K562 (cell line): ENCODE measurements around the gene TMEM184B. TPM values are rescaled to one million over a fixed set of nuclear protein-coding genes. Genes with fewer than 3 reads are reported as not detected.

Experiments
- CREM ChIP-seq: IDR thresholded peaks from 2 replicates; pipeline ENCODE4 v1.6.1; 2014; ENCODE audit warnings: antibody characterized with exemption, low read depth
- ERF ChIP-seq: fragments of 450-650 bp; formaldehyde crosslinking; IDR thresholded peaks from 2 replicates; pipeline ENCODE4 v1.4.0; 2020; ENCODE audit warnings: mild to moderate bottlenecking, mixed read lengths
- HCFC1 ChIP-seq: IDR thresholded peaks from 2 replicates; pipeline ENCODE4 v1.6.1; 2012; ENCODE audit warnings: low read depth, low read length, improper control_type of control experiment
- LARP7 ChIP-seq: fragments of 450-650 bp; IDR thresholded peaks from 2 replicates; pipeline ENCODE4 v1.6.1; 2016
- MBD1 ChIP-seq: fragments of 250-450 bp; sonication (Bioruptor Pico); IDR thresholded peaks from 2 replicates; pipeline ENCODE4 v1.8.0; 2022; ENCODE audit warnings: inconsistent platforms
- MEF2A ChIP-seq: IDR thresholded peaks from 2 replicates; pipeline ENCODE4 v1.6.1; 2011; ENCODE audit warnings: low read depth, mild to moderate bottlenecking, low read length, moderate library complexity; ENCODE audit not compliant: control insufficient read depth
- MEIS2 ChIP-seq: fragments of 450-650 bp; IDR thresholded peaks from 2 replicates; pipeline ENCODE4 v1.6.1; 2014; ENCODE audit warnings: mild to moderate bottlenecking; ENCODE audit not compliant: partially characterized antibody
- NEUROD1 ChIP-seq: fragments of 150-350 bp; IDR thresholded peaks from 2 replicates; pipeline ENCODE4 v1.6.1; 2014; ENCODE audit warnings: borderline replicate concordance, low read length, low read depth; ENCODE audit not compliant: partially characterized antibody
- NFE2L1 ChIP-seq: fragments of 450-650 bp; IDR thresholded peaks from 2 replicates; pipeline ENCODE4 v1.6.1; 2016; ENCODE audit warnings: missing genetic modification characterization, low read depth, mild to moderate bottlenecking, missing compliant biosample characterization, moderate library complexity, borderline replicate concordance
- PHB ChIP-seq: fragments of 250-450 bp; sonication (Bioruptor Pico); IDR thresholded peaks from 2 replicates; pipeline ENCODE4 v1.5.0; 2021
- RFX7 ChIP-seq: fragments of 250-450 bp; sonication (Bioruptor Pico); IDR thresholded peaks from 2 replicates; pipeline ENCODE4 v1.5.1; 2021; ENCODE audit warnings: mild to moderate bottlenecking
- RNF2 ChIP-seq: sonication (generic); IDR thresholded peaks from 2 replicates; pipeline ENCODE4 v1.6.1; 2016
- ZBTB2 ChIP-seq: fragments of 450-650 bp; IDR thresholded peaks from 2 replicates; pipeline ENCODE4 v1.6.1; 2016; ENCODE audit warnings: antibody characterized with exemption
- ZFX ChIP-seq: sonication (generic); formaldehyde crosslinking; IDR thresholded peaks from 2 replicates; pipeline ENCODE4 v1.8.0; 2022; ENCODE audit warnings: mild to moderate bottlenecking, missing genetic modification reagents, moderate library complexity
- ZNF12 ChIP-seq: sonication (generic); formaldehyde crosslinking; IDR thresholded peaks from 2 replicates; pipeline ENCODE4 v1.4.0; 2020; ENCODE audit warnings: mild to moderate bottlenecking, missing genetic modification reagents
- polyA plus RNA-seq, 8 experiments: library from polyadenylated mRNA; depleted of rRNA in 4 of 8; stranded (reverse) in 5 of 8; unstranded in 3 of 8; fragments of >200 nt; fragmentation: Nextera tagmentation in 2 of 8; fragmentation: Illumina TruSeq in 1 of 8; extraction: Ambion mirVana in 2 of 8; extraction: Trizol in 1 of 8; gene quantifications; 2 replicates each; pipeline versions ENCODE4 v1.2.1 to v1.2.3, GENCODE V29; 2011 to 2014; ENCODE audit warnings: inconsistent platforms in 1 of 8, missing spikeins in 1 of 8
- total RNA-seq, 7 experiments: library from RNA; depleted of rRNA in 6 of 7; stranded (reverse); fragments of >200 nt in 6 of 7; fragmentation: Illumina TruSeq in 2 of 7; extraction: Trizol in 2 of 7; gene quantifications; 2 replicates each; pipeline versions ENCODE4 v1.2.1 to v1.2.3, GENCODE V29; 2011 to 2021; ENCODE audit warnings: low replicate concordance in 1 of 7
- TF ChIP-seq, protein P1 (sequence below): fragments of 250-450 bp; sonication (Bioruptor Pico); IDR thresholded peaks from 2 replicates; pipeline ENCODE4 v1.8.0; 2022; ENCODE audit warnings: inconsistent platforms, mild to moderate bottlenecking, moderate library complexity, borderline replicate concordance
- TF ChIP-seq, protein P2 (sequence below): sonication (generic); formaldehyde crosslinking; IDR thresholded peaks from 2 replicates; pipeline ENCODE4 v1.8.1; 2022; ENCODE audit warnings: missing genetic modification reagents
- TF ChIP-seq, protein P3 (sequence below), 2 experiments: fragments of 450-650 bp in 1 of 2; sonication (generic) in 1 of 2; formaldehyde crosslinking in 1 of 2; IDR thresholded peaks in 1 of 2; conservative IDR thresholded peaks in 1 of 2; 2 replicates each; pipeline versions ENCODE4 v1.6.1 to v1.8.1; 2016 to 2023; ENCODE audit warnings: mild to moderate bottlenecking in 2 of 2, moderate library complexity in 2 of 2, inconsistent platforms in 1 of 2, missing genetic modification reagents in 1 of 2
- TF ChIP-seq, protein P4 (sequence below): sonication (generic); formaldehyde crosslinking; IDR thresholded peaks from 2 replicates; pipeline ENCODE4 v1.8.1; 2022; ENCODE audit warnings: missing genetic modification reagents

The TMEM184B gene
- total and polyA plus RNA-seq, 9 of the 15 experiments (the other 6 are each of a cell fraction or from before 2014, with no cell fraction given), result 0.31 to 25.1 (median 6.2) TPM

- no peak for TF ChIP-seq NEUROD1
- no peak for TF ChIP-seq RNF2
- no peak for TF ChIP-seq ZNF12
- peak; percentile 68 for TF ChIP-seq ZFX (CRISPR knock-in tag)
- TF ChIP-seq, protein P1, sequence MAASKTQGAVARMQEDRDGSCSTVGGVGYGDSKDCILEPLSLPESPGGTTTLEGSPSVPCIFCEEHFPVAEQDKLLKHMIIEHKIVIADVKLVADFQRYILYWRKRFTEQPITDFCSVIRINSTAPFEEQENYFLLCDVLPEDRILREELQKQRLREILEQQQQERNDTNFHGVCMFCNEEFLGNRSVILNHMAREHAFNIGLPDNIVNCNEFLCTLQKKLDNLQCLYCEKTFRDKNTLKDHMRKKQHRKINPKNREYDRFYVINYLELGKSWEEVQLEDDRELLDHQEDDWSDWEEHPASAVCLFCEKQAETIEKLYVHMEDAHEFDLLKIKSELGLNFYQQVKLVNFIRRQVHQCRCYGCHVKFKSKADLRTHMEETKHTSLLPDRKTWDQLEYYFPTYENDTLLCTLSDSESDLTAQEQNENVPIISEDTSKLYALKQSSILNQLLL (CRISPR knock-in tag), result no peak
- no peak for TF ChIP-seq LARP7
- TF ChIP-seq, protein P2, sequence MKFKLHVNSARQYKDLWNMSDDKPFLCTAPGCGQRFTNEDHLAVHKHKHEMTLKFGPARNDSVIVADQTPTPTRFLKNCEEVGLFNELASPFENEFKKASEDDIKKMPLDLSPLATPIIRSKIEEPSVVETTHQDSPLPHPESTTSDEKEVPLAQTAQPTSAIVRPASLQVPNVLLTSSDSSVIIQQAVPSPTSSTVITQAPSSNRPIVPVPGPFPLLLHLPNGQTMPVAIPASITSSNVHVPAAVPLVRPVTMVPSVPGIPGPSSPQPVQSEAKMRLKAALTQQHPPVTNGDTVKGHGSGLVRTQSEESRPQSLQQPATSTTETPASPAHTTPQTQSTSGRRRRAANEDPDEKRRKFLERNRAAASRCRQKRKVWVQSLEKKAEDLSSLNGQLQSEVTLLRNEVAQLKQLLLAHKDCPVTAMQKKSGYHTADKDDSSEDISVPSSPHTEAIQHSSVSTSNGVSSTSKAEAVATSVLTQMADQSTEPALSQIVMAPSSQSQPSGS (CRISPR knock-in tag), result no peak
- TF ChIP-seq CREM, result no peak
- TF ChIP-seq MEF2A, result no peak
- no peak for TF ChIP-seq PHB (CRISPR knock-in tag)
- TF ChIP-seq ZBTB2, result no peak
- no peak for TF ChIP-seq HCFC1
- no peak for TF ChIP-seq NFE2L1 (tag)
- TF ChIP-seq, protein P3, sequence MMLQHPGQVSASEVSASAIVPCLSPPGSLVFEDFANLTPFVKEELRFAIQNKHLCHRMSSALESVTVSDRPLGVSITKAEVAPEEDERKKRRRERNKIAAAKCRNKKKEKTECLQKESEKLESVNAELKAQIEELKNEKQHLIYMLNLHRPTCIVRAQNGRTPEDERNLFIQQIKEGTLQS (IDR thresholded peaks at IDR 0.05), result no peak
- TF ChIP-seq, protein P3 (CRISPR knock-in tag; conservative IDR thresholded peaks at IDR 0.05), result no peak
- TF ChIP-seq ERF (CRISPR knock-in tag), result no peak
- TF ChIP-seq RFX7 (CRISPR knock-in tag), result no peak
- TF ChIP-seq MEIS2, result no peak
- TF ChIP-seq, protein P4, sequence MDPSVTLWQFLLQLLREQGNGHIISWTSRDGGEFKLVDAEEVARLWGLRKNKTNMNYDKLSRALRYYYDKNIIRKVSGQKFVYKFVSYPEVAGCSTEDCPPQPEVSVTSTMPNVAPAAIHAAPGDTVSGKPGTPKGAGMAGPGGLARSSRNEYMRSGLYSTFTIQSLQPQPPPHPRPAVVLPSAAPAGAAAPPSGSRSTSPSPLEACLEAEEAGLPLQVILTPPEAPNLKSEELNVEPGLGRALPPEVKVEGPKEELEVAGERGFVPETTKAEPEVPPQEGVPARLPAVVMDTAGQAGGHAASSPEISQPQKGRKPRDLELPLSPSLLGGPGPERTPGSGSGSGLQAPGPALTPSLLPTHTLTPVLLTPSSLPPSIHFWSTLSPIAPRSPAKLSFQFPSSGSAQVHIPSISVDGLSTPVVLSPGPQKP (CRISPR knock-in tag), result no peak
- TF ChIP-seq MBD1 (CRISPR knock-in tag), result no peak
These were observed at the start of gene TMEM184B (continued) for GRCh38 chr22:38272373-38273134.
